ENCODE data around the gene ZNF48.

ZNF48 gene

GRCh38 chr16:30407804-30408534 is 12.7 kb downstream of the ZNF48 start:
- no peak for DNase-seq

- peak; percentile 64 for DNase-seq
Observed at GRCh38 chr16:30409125-30410060, 14.2 kb downstream of the ZNF48 start.

DNA sequence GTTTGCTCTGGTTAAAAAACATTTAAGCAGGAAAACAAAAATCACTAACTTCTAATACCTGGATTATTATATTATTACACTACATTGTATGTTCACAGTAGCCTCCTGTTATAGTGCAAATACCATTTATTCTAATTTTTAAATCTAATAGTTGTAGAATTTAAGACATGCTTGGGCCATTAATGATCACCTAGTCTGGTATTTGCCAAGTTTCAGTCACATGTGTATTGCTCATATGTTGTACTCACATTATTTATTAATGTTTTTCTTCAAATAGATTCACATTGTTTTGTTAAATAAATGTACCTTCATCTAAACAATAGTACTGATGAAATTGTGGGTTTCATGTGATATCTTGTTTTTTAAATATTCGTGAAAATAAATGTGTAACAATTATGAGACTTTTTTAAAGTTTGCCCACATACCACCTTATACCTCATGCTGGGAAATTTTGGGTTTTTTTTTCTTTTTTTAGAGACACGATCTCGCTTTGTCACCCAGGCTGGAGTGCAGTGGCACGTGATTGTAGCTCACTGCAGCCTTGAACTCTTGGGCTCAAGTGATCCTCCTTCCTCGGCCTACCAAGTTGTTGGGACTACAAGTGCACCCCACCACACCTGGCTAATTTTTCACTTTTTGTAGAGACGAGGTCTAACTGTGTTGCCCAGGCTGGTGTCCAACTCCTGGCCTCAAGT is 18.0 kb downstream of the ZNF48 start:
- DNase-seq = no peak

- DNase-seq = no peak
Observed at GRCh38 chr16:30414159-30414558, 18.9 kb downstream of the ZNF48 start.

GRCh38 chr16:30416047-30416603 is 20.9 kb downstream of the ZNF48 start:
- DNase-seq = no peak

DNA sequence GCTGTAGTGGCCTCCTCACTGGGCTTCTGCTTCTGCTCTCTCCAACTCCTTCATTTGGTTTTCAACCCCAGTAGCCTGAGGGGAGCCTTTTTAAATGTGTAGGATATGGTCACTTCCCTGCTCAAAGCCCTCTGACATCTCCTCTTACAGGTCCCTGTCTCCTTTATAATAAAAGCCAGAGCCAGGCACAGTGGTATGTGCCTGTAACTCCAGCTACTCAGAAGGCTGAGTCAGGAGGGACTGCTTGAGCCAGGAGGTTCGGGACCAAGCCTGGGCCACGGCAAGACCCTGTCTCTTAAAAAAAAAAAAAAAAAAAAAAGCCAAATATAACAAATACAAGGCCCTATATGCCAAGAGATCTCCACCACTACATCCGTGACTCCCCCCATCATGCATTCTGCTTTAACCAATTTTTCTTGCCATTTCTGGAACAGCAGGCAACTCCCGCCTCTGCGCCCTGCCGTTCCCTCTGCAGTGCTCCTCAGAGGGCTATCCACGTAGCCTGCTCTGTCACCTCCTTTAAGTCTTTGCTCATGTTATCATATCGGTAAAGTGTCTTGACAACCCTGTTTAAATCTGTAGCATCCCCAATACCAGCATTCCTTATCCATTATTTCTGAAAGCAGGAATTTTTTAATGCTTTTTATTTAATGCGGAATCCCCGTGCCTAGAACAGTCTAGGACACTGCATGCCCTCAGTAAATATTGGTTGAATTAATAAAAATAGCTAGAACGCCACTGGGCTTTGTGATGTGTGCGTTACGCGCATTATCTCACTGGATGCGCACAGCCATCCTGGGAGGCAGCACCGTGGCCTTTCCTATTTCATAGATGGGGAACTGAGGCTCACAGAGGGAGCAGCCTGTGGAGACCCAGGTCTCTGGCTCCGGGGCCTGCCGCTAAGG is 21.7 kb downstream of the ZNF48 start:
- no peak for DNase-seq

DNA sequence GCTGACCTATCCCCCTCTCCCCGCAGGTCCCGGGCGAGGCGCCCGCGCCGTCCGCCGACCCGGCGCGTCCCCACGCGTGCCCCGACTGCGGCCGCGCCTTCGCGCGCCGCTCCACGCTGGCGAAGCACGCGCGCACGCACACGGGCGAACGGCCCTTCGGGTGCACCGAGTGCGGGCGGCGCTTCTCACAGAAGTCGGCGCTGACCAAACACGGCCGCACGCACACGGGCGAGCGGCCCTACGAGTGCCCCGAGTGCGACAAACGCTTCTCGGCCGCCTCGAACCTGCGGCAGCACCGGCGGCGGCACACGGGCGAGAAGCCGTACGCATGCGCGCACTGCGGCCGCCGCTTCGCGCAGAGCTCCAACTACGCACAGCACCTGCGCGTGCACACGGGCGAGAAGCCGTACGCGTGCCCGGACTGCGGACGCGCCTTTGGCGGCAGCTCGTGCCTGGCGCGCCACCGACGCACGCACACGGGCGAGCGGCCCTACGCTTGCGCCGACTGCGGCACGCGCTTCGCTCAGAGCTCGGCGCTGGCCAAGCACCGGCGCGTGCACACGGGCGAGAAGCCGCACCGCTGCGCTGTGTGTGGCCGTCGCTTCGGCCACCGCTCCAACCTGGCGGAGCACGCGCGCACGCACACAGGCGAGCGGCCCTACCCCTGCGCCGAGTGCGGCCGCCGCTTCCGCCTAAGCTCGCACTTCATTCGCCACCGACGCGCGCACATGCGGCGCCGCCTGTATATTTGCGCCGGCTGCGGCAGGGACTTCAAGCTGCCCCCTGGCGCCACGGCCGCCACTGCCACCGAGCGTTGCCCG is 22.5 kb downstream of the ZNF48 start:
- DNase-seq = peak; percentile 58

GRCh38 chr16:30418350-30419181 is 23.3 kb downstream of the ZNF48 start:
- no peak for DNase-seq

DNA sequence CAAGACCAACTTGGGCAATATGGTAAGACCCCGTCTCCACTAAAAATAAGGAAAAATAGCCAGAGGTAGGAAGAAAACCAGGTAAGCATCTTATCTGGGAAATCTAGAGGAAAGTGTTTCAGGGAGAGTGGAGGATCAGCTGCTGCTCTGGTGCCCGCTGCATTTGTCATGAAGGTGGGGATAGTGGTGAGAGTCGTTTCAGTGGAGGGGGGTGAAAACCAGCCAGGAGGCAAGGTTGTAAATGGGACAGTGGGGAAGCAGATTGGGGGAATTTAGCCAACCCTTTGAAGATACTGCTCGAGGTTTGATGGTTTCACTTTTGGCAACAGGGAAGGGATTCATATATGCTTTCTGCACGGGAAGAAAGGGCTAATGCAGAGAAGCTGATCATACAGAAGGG is 25.8 kb downstream of the ZNF48 start:
- DNase-seq = no peak

DNA sequence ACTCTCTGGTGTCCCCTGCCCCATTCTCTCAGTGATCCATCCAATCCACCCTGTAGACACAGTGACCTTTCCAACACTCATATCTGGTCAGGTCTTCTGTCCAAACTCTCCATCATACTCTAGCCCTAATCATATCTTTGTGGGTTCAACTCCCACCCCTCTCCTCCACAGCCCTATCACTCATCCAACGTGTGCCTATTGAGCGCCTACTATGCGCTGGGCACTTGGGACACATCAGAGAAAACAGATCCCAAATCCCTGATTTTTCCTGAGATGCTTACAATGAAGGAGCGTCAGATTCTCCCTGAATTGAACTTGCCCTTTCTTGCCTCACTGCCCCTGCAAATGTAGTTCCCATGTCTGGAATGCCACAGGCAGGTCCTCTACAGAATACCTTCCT is 32.8 kb downstream of the ZNF48 start:
- DNase-seq = no peak

DNA sequence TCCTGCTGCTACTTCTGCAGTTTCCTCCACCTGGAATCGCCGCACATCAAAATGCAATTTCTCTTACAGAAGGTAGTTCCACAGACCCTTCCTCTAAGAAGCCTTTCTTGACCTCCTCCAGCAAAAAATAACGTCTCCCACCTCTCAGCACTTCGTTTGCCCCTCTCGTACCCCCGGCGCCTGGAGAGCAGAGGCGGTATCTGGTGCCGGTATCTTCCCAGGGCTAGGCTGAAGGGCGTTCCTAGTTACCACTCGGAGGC is 34.1 kb downstream of the ZNF48 start:
- DNase-seq = peak; percentile 10

DNA sequence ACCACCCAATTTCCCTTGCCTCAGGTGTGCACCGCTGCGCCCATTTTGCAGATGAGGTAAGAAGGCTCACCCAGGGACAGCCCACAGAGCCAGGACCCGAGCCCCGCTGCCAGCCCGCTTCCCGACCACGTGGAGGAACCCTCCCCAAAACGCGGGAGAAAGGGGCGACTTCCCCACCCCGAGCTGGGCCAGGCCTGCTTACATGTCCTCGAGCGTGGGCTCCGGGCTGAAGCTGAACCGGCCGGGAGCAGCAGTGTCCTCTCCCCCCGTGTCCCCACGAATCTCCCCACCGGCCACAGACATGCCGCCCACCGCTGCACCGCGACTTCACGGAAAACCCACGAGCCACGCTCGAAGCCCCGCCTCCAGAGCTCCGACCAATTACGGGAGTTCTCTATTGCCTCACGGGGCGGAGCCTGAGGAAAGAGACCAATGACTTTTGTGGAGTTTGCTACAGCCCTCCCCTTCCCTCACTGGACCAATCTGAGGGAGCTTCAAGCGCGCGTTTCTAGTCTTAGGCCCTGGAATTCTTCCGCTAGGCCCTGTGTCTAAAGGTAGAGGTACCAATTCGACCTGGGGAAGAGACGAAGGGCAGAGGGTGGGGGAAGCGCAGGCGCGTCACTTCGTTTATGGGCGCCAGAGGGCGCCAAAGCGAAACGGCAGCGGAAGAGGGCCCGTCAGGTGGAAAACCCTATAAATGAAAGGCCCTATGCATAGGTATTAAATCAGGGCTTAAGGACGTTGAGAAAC is 34.6 kb downstream of the ZNF48 start, which contains the start of gene DCTPP1:
DCTPP1 (minus strand) TSS at position 353 of the 750 bp plus-strand sequence; CDS start at position 303, 50 bp downstream.
- peak; percentile 99 for DNase-seq

DNA sequence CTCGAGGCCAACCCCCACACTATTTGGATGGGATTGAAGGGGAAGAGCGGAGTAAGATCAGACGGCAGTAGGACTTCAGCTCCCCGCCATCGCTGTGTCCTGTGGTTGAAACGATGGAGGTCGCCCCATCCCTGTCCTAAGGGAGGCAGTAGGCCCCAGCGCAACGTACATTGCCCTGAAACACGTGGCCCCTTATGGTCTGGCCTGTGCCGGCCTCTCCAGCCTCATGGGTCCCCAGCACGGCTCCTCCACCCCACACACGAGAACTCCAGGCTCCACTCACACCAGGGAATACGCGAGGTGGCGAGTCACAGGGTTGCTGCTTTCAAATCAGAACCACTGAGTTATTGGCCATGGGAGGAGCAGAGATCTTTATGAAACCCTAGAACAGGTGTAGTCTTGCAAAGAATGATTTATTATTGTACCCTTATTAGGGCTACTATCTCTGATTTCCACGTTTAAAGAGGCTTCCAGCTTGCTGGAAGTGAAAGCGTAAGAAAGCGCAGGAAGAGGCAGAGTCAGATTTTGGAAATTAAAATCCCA is 35.3 kb downstream of the ZNF48 start:
- no peak for DNase-seq

GRCh38 chr16:30434852-30435251 is 39.6 kb downstream of the ZNF48 start:
- DNase-seq = no peak

GRCh38 chr16:30437511-30438046 is 42.4 kb downstream of the ZNF48 start:
- DNase-seq = peak; percentile 98

DNA sequence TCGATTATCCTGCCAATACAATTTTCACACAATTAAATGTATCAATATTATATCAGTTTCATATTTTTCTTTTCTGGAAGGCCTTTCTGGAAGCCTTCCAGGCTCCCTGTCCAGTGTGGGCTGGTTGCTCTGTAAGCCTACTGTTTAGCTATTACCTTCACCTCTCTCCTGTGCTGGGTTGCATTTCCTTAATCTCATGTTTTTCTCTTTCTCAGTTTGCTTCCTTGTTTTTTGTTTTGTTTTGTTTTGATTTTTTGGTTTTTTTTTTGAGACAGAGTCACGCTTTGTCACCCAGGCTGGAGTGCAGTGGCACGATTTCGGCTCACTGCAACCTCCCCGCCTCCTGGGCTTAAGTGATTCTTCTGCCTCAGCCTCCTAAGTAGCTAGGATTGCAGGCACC is 43.6 kb downstream of the ZNF48 start:
- DNase-seq = no peak

DNA sequence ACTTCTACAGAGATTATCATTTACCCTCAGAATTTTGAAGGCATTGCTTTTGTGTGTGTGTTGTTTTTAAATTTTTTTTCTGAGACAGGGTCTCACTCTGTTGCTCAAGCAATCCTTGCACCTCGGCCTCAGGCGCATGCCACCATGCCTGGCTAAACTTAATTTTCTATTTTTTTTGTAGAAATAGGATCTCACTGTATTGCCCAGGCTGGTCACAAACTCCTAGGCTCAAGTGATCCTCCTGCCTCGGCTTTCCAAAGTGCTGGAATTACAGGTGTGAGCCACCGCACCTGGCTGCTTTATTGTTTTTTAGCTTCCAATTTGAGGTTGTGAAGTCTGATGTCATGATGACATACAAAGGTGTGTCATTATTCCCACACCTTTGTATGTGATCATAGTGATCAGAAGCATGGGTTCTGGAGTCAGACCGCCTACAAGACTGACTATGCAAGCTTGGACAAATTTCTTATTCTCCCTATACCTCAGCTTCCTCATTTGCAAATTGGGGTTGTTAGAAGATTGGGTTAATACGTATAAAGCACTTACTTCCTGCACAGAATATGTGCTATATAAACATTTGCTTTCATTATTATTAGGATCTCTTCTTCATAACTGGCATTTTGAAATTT is 44.6 kb downstream of the ZNF48 start:
- DNase-seq = no peak

DNA sequence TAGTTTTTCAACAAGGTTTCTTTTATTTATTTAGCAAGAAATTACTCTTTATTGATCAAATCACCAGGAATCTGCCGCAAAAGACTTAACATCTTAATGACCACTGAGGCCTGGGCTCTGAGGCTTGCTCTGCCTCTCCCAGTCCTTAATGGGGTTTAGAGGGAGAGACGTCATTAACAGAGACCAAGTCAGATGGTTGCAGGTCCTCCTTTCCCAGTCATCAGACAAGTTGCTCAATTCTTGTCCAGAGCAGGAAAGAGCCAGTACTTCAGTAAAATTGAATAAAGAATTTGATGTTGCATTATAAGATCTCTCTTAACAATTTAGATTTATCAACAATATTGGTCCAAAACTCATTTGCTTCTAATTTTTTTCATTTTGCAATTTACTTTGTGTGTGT is 48.4 kb downstream of the ZNF48 start:
- DNase-seq = no peak
